Osteocyte (in vitro differentiated cells): ENCODE data around the gene TTL. TPM values are rescaled to one million over a fixed set of nuclear protein-coding genes. Genes with fewer than 3 reads are reported as not detected.

Source experiments
- DNase-seq: peaks from one replicate; pipeline ENCODE4 v3.0.0; 2021; ENCODE audit warnings: mixed read lengths; ENCODE audit not compliant: unreplicated experiment; ENCODE audit errors: extremely low spot score
- H3K27ac Mint-ChIP-seq: one replicate; pipeline ENCODE4 v1.8.0; 2021; ENCODE audit warnings: mild to moderate bottlenecking, mixed read lengths; ENCODE audit not compliant: unreplicated experiment
- H3K27me3 Mint-ChIP-seq: one replicate; pipeline ENCODE4 v1.8.0; 2021; ENCODE audit warnings: mixed read lengths; ENCODE audit not compliant: unreplicated experiment
- H3K36me3 Mint-ChIP-seq: one replicate; pipeline ENCODE4 v1.8.0; 2021; ENCODE audit warnings: mixed read lengths; ENCODE audit not compliant: unreplicated experiment
- H3K4me1 Mint-ChIP-seq: one replicate; pipeline ENCODE4 v1.8.0; 2021; ENCODE audit warnings: mixed read lengths; ENCODE audit not compliant: unreplicated experiment
- H3K4me3 Mint-ChIP-seq: one replicate; pipeline ENCODE4 v1.8.0; 2021; ENCODE audit warnings: mild to moderate bottlenecking, moderate library complexity, mixed read lengths; ENCODE audit not compliant: unreplicated experiment
- H3K9me3 Mint-ChIP-seq: one replicate; pipeline ENCODE4 v1.8.0; 2021; ENCODE audit warnings: mixed read lengths; ENCODE audit not compliant: unreplicated experiment
- CTCF ChIP-seq: fragments of 200-600 bp; sonication (generic); IDR thresholded peaks from 2 replicates; pipeline ENCODE4 v1.5.0; 2021; ENCODE audit warnings: antibody characterized with exemption, mild to moderate bottlenecking, moderate library complexity
- total RNA-seq: library from RNA; stranded (reverse); gene quantifications from 2 replicates; pipeline ENCODE4 v1.2.1, GENCODE V29; 2021

Gene TTL
- total RNA-seq, 1 donor from 2014 or later, result 65.7 TPM

GRCh38 chr2:112459372-112459771 lies 22.6 kb upstream of the TTL start:
- no peaks in the 10 kb centered on the region for H3K4me1 Mint-ChIP-seq
- H3K27me3 Mint-ChIP-seq, result peaks cover 48% of the 10 kb centered on the region
- H3K36me3 Mint-ChIP-seq, result peaks cover 2% of the 10 kb centered on the region
- H3K9me3 Mint-ChIP-seq, result peaks cover 5% of the 10 kb centered on the region
- no peak for DNase-seq
- no peak overlapping the region for H3K27ac Mint-ChIP-seq
- no peak overlapping the region for H3K4me3 Mint-ChIP-seq
- TF ChIP-seq CTCF, result no peak

GRCh38 chr2:112462178-112462577 lies 19.8 kb upstream of the TTL start:
- DNase-seq, result no peak
- Mint-ChIP-seq H3K4me1 (no peaks in the 10 kb centered on the region), H3K9me3 (peaks cover 5% of the 10 kb centered on the region), H3K27me3 (peaks cover 46% of the 10 kb centered on the region), H3K36me3 (peaks cover 2% of the 10 kb centered on the region), H3K27ac (no peak overlapping the region), H3K4me3 (no peak overlapping the region)
- TF ChIP-seq CTCF, result no peak

- Mint-ChIP-seq H3K27ac (no peak overlapping the region), H3K4me3 (no peak overlapping the region), H3K27me3 (peaks cover 56% of the 10 kb centered on the region), H3K9me3 (peaks cover 9% of the 10 kb centered on the region), H3K4me1 (no peaks in the 10 kb centered on the region), H3K36me3 (peaks cover 2% of the 10 kb centered on the region)
- no peak for TF ChIP-seq CTCF
- DNase-seq, result no peak
Measured at GRCh38 chr2:112463256-112463655, 18.7 kb upstream of the TTL start.

GRCh38 chr2:112465382-112465781 lies 16.6 kb upstream of the TTL start:
- no peak for DNase-seq
- Mint-ChIP-seq H3K27me3 (peaks cover 52% of the 10 kb centered on the region), H3K4me1 (no peaks in the 10 kb centered on the region), H3K4me3 (no peak overlapping the region), H3K9me3 (peaks cover 25% of the 10 kb centered on the region), H3K36me3 (peaks cover 5% of the 10 kb centered on the region), H3K27ac (no peak overlapping the region)
- TF ChIP-seq CTCF, result peak; percentile 17

GRCh38 chr2:112472547-112473263 lies 9.3 kb upstream of the TTL start:
- peak; percentile 34 for DNase-seq
- H3K27me3 Mint-ChIP-seq, result peaks cover 22% of the 10 kb centered on the region
- H3K9me3 Mint-ChIP-seq, result peaks cover 20% of the 10 kb centered on the region
- no peak overlapping the region for H3K4me3 Mint-ChIP-seq
- no peaks in the 10 kb centered on the region for H3K4me1 Mint-ChIP-seq
- H3K36me3 Mint-ChIP-seq, result peaks cover 2% of the 10 kb centered on the region
- no peak overlapping the region for H3K27ac Mint-ChIP-seq
- no peak for TF ChIP-seq CTCF
